KMS-11 (cell line): ENCODE data around the gene WNT5A.

Source experiments
- H2AFZ ChIP-seq: fragments of 200-600 bp; sonication (generic); 2 replicates; pipeline ENCODE4 v1.6.1; 2016; ENCODE audit warnings: antibody characterized with exemption, mixed run types, low read depth
- H3K27ac ChIP-seq: fragments of 200-600 bp; sonication (generic); 2 replicates; pipeline ENCODE4 v1.6.1; 2016; ENCODE audit warnings: mild to moderate bottlenecking, mixed run types
- H3K27me3 ChIP-seq: fragments of 200-600 bp; sonication (generic); 2 replicates; pipeline ENCODE4 v1.6.1; 2017; ENCODE audit warnings: mild to moderate bottlenecking, low read depth, mixed run types, moderate library complexity; ENCODE audit not compliant: insufficient read depth
- H3K36me3 ChIP-seq: fragments of 200-600 bp; sonication (generic); 2 replicates; pipeline ENCODE4 v1.6.1; 2017; ENCODE audit warnings: mild to moderate bottlenecking, mixed run types; ENCODE audit not compliant: insufficient read depth
- H3K4me1 ChIP-seq: fragments of 200-600 bp; sonication (generic); 2 replicates; pipeline ENCODE4 v1.6.1; 2016; ENCODE audit warnings: mild to moderate bottlenecking, low read depth, mixed run types; ENCODE audit not compliant: poor library complexity, severe bottlenecking
- H3K4me2 ChIP-seq: fragments of 200-600 bp; sonication (generic); 2 replicates; pipeline ENCODE4 v1.7.0; 2016; ENCODE audit warnings: mild to moderate bottlenecking, mixed run types
- H3K4me3 ChIP-seq: fragments of 200-600 bp; sonication (generic); IDR thresholded peaks from 2 replicates; pipeline ENCODE4 v1.6.1; 2017; ENCODE audit warnings: low read depth, low read length, mixed read lengths; ENCODE audit not compliant: insufficient read depth
- H3K79me2 ChIP-seq: fragments of 200-600 bp; sonication (generic); 2 replicates; pipeline ENCODE4 v1.6.1; 2016; ENCODE audit warnings: low read depth, mixed run types; ENCODE audit not compliant: insufficient read depth
- H3K9ac ChIP-seq: fragments of 200-600 bp; sonication (generic); 2 replicates; pipeline ENCODE4 v1.6.1; 2016; ENCODE audit warnings: mild to moderate bottlenecking, mixed run types
- H4K20me1 ChIP-seq: fragments of 200-600 bp; sonication (generic); 2 replicates; pipeline ENCODE4 v1.6.1; 2016; ENCODE audit warnings: mild to moderate bottlenecking, mixed run types; ENCODE audit not compliant: insufficient read depth
- TF ChIP-seq, protein P1 (sequence below): fragments of 200-600 bp; sonication (generic); conservative IDR thresholded peaks from 2 replicates; pipeline ENCODE4 v1.6.1; 2017; ENCODE audit warnings: low read depth, mild to moderate bottlenecking, antibody characterized with exemption, low read length, moderate library complexity, mixed read lengths

Gene WNT5A

DNA sequence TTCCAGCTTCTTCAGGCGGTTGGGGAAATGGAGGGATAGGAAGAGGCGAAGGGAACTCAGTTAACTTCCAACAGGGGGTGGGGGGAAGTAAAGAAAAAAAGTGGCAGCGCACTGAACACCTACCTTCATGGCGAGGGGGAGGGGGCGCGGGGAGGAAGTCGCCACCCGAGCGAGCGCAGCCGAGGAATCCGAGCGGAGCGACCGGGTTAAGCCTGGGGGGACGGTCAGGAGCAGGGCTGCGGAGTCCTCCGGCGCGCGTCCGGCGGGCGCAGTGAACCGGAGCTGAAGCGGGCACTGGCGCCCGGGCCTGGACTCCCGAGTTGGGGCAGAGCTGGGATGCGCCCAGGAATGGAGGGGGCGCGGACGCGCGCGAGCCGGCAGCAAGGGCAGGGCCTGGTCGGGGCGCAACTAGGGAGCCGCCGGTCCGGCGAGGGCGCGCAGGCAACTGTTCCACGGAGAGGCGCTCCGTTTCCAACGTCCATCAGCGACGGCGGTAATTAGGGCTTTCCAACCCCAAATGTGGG, at the start of gene WNT5A:
WNT5A (minus strand) TSS at position 450 of the 524 bp plus-strand sequence; CDS start at position 129, 321 bp downstream.
- peak within 1 kb of the TSS; percentile 43 for H3K4me3 ChIP-seq
- H3K27ac ChIP-seq, result peak within 1 kb of the TSS; percentile 32
- no peaks in the 10 kb centered on the region for H3K36me3 ChIP-seq
- H3K4me2 ChIP-seq, result peak within 1 kb of the TSS; percentile 71
- peak within 1 kb of the TSS; percentile 49; the same call in 1 of the 2 replicates for H3K9ac ChIP-seq
- no peaks in the 10 kb centered on the region for H4K20me1 ChIP-seq
- TF ChIP-seq, protein P1, sequence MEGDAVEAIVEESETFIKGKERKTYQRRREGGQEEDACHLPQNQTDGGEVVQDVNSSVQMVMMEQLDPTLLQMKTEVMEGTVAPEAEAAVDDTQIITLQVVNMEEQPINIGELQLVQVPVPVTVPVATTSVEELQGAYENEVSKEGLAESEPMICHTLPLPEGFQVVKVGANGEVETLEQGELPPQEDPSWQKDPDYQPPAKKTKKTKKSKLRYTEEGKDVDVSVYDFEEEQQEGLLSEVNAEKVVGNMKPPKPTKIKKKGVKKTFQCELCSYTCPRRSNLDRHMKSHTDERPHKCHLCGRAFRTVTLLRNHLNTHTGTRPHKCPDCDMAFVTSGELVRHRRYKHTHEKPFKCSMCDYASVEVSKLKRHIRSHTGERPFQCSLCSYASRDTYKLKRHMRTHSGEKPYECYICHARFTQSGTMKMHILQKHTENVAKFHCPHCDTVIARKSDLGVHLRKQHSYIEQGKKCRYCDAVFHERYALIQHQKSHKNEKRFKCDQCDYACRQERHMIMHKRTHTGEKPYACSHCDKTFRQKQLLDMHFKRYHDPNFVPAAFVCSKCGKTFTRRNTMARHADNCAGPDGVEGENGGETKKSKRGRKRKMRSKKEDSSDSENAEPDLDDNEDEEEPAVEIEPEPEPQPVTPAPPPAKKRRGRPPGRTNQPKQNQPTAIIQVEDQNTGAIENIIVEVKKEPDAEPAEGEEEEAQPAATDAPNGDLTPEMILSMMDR, result no peak
- no peaks in the 10 kb centered on the region for H3K79me2 ChIP-seq
- H2AFZ ChIP-seq, result peak within 1 kb of the TSS; percentile 81
- H3K27me3 ChIP-seq, result no peaks in the 10 kb centered on the region
- peaks cover 17% of the 10 kb centered on the region for H3K4me1 ChIP-seq

DNA sequence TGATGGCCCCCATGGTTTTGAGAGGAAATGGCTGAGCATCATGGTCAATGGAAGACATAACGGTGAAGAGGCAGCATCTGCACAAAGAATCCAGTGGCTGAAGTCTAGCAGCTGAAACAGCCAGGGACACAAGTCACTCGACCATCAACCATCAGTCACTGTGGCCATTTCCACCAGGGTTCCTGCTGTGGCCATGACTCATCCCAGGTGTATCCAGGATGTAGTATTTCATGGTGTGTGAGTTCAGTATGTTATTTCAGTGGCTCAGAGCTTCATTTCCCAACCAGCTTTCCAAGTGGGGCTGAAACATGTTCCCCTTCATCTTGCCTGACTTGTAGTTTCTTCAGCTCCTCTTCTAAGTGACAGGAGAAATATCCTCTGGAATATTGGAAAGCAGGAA, 47.8 kb upstream of the WNT5A start:
- H3K4me1 ChIP-seq, result no peaks in the 10 kb centered on the region
- no peak overlapping the region for H3K9ac ChIP-seq
- no peak overlapping the region for H3K4me2 ChIP-seq
- H3K27ac ChIP-seq, result no peak overlapping the region
- no peak overlapping the region for H3K4me3 ChIP-seq
- H2AFZ ChIP-seq, result no peak overlapping the region
- TF ChIP-seq, protein P1, result no peak
- H3K79me2 ChIP-seq, result no peaks in the 10 kb centered on the region
- H3K27me3 ChIP-seq, result no peaks in the 10 kb centered on the region
- H3K36me3 ChIP-seq, result no peaks in the 10 kb centered on the region
- H4K20me1 ChIP-seq, result no peaks in the 10 kb centered on the region

DNA sequence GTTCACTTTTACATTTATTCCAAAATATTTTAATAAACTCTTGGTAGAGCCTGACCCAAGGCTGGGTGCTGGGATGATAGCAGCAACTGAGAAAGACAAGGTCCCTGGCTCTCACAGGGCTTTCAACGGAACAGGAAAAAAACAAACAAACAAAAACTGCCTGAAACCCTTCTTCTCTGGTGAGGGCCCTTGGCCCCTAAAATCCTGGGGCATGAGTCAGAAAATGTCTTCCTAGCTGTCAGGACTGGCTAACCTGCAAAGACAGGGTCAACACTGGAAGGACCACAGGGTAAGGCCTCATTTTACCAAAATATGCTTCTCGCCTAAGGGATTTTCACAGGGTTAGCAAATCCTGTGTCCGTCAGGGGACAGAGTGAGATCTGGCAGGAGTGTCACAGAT, 45.7 kb upstream of the WNT5A start:
- no peaks in the 10 kb centered on the region for H3K4me1 ChIP-seq
- no peak overlapping the region for H3K27ac ChIP-seq
- no peak overlapping the region for H3K4me2 ChIP-seq
- TF ChIP-seq, protein P1, result no peak
- no peaks in the 10 kb centered on the region for H3K27me3 ChIP-seq
- H3K79me2 ChIP-seq, result no peaks in the 10 kb centered on the region
- no peaks in the 10 kb centered on the region for H4K20me1 ChIP-seq
- H2AFZ ChIP-seq, result no peak overlapping the region
- H3K4me3 ChIP-seq, result no peak overlapping the region
- H3K9ac ChIP-seq, result no peak overlapping the region
- H3K36me3 ChIP-seq, result no peaks in the 10 kb centered on the region

DNA sequence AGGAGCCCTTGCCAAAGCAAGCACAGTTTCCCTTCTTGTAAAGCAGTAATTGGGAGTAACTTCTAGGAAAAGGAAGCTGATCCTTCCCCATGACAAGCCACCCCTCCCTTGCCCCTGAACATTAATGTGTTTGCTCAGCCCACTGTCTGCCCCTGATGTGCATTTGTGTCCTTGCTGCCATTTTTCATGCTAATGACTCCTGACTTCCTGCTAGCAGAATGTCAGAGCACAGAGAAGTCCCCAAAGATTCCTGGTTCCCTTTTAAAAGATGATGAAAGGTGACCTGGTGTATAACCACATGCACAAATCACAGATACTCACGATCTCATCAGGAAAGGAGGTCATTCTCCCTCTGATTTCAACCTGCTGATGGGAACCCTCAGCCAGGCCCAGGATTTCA, 44.2 kb upstream of the WNT5A start:
- Histone ChIP-seq H3K4me3 (no peak overlapping the region), H4K20me1 (no peaks in the 10 kb centered on the region), H3K27me3 (no peaks in the 10 kb centered on the region), H3K4me1 (no peaks in the 10 kb centered on the region), H3K79me2 (no peaks in the 10 kb centered on the region), H3K4me2 (no peak overlapping the region), H3K27ac (no peak overlapping the region), H3K36me3 (no peaks in the 10 kb centered on the region), H2AFZ (no peak overlapping the region), H3K9ac (no peak overlapping the region)
- TF ChIP-seq, protein P1, result no peak
